Fibroblast of lung (primary cell): ENCODE results near the gene EIF3B.

Source experiments
- CTCF ChIP-seq, 2 donors: IDR thresholded peaks in 1 of 2; conservative IDR thresholded peaks in 1 of 2; 1 replicate in 1 of 2; 2 replicates in 1 of 2; pipeline ENCODE4 v1.5.1; 2011 to 2012; ENCODE audit warnings: low read length in 2 of 2, control low read depth in 1 of 2, inconsistent platforms in 1 of 2, low read depth in 1 of 2, mild to moderate bottlenecking in 1 of 2
- EZH2 ChIP-seq: IDR thresholded peaks from 2 replicates; pipeline ENCODE4 v1.5.1; 2012; ENCODE audit warnings: low read length, control low read depth, mild to moderate bottlenecking; ENCODE audit errors: missing control alignments

- TF ChIP-seq CTCF (conservative IDR thresholded peaks at IDR 0.05 in 1 of 2, IDR thresholded peaks at IDR 0.05 in 1 of 2; ENCODE audit: low read depth in 1 of 2, low read length in 2 of 2) (no peak), EZH2 (no peak)
Measured at GRCh38 chr7:2354186-2354938, at the start of gene EIF3B.
